HUES48 (cell line): Measurements from ENCODE around the gene LRSAM1.

Experiments used
- H3K27ac ChIP-seq: one replicate; pipeline ENCODE4 v1.7.0; 2013; ENCODE audit warnings: low read depth, low read length, inconsistent platforms
- H3K27me3 ChIP-seq: 2 replicates; pipeline ENCODE4 v1.6.1; 2013; ENCODE audit warnings: mild to moderate bottlenecking, low read length; ENCODE audit not compliant: control insufficient read depth, insufficient read depth
- H3K36me3 ChIP-seq: 2 replicates; pipeline ENCODE4 v1.6.1; 2013; ENCODE audit warnings: low read length; ENCODE audit not compliant: control insufficient read depth, insufficient read depth
- H3K4me1 ChIP-seq: 2 replicates; pipeline ENCODE4 v1.6.1; 2013; ENCODE audit warnings: mild to moderate bottlenecking, low read length; ENCODE audit not compliant: control insufficient read depth, insufficient read depth
- H3K4me3 ChIP-seq: 2 replicates; pipeline ENCODE4 v1.5.1; 2013; ENCODE audit warnings: mild to moderate bottlenecking, low read depth, low read length
- H3K9ac ChIP-seq: 2 replicates; pipeline ENCODE4 v1.6.1; 2013; ENCODE audit warnings: mild to moderate bottlenecking, low read depth, low read length, moderate library complexity
- H3K9me3 ChIP-seq: 2 replicates; pipeline ENCODE4 v1.6.1; 2013; ENCODE audit warnings: low read length; ENCODE audit not compliant: control insufficient read depth, insufficient read depth

Gene LRSAM1

DNA sequence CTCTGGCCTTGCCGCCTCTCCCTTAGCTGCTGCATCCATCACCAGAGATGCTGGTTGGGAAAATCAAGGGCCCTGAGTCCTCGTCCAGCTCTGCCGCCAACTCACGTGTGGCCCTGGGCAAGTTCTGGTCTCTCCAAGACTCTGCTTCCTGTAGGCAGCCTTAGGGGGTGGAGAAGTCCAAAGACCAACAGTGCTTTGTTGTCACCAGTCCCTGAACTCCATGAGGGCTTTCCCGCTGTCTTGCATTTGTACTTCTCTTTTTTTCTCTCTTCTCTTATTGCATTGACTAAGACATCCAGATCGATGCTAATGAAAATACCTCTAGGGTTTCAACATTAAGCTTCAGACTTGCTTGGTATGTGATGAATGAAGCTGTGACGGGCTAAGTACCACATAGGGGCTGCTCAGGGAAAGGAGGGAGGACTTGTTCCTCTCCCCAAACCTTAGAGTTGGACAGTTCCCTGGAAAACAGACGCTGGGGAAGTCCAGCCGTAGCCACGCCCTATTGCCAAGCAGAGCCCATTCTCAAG is 97.1 kb downstream of the LRSAM1 start:
- Histone ChIP-seq H3K36me3 (no peaks in the 10 kb centered on the region), H3K9me3 (no peaks in the 10 kb centered on the region), H3K4me3 (no peak overlapping the region), H3K4me1 (no peaks in the 10 kb centered on the region), H3K27ac (no peak overlapping the region), H3K9ac (no peak overlapping the region), H3K27me3 (no peaks in the 10 kb centered on the region)

GRCh38 chr9:127549218-127549617 is 97.9 kb downstream of the LRSAM1 start:
- no peaks in the 10 kb centered on the region for H3K9me3 ChIP-seq
- no peaks in the 10 kb centered on the region for H3K27me3 ChIP-seq
- H3K9ac ChIP-seq = no peak overlapping the region
- no peak overlapping the region for H3K27ac ChIP-seq
- H3K4me3 ChIP-seq = no peak overlapping the region
- H3K36me3 ChIP-seq = no peaks in the 10 kb centered on the region
- no peaks in the 10 kb centered on the region for H3K4me1 ChIP-seq

- Histone ChIP-seq H3K27ac (no peak overlapping the region), H3K36me3 (no peaks in the 10 kb centered on the region), H3K27me3 (no peaks in the 10 kb centered on the region), H3K4me3 (no peak overlapping the region), H3K4me1 (no peaks in the 10 kb centered on the region), H3K9ac (no peak overlapping the region), H3K9me3 (no peaks in the 10 kb centered on the region)
Observed at GRCh38 chr9:127549751-127550150, 98.4 kb downstream of the LRSAM1 start.

GRCh38 chr9:127550282-127550681 is 99.0 kb downstream of the LRSAM1 start:
- H3K4me1 ChIP-seq = no peaks in the 10 kb centered on the region
- no peaks in the 10 kb centered on the region for H3K36me3 ChIP-seq
- H3K9me3 ChIP-seq = no peaks in the 10 kb centered on the region
- no peak overlapping the region for H3K9ac ChIP-seq
- no peak overlapping the region for H3K4me3 ChIP-seq
- H3K27ac ChIP-seq = no peak overlapping the region
- no peaks in the 10 kb centered on the region for H3K27me3 ChIP-seq

DNA sequence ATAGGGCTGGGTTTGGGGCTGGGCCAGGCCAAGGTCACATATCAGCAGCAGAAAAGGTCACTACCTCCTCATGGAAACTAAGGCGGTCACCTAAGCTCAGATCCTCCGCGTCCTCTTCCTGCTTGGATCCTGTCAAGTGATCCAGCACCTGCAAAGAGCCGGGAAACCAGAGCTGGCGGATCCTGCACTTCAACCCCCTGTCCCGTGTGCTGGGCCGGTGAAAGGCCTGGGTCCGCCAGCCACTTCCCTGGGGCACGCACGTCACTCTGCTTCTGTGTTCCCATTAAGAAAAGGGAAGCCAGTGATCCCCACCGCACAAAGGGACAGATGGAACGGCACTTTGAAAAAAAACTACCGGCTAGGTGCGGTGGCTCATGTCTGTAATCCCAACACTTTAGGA is 99.4 kb downstream of the LRSAM1 start:
- Histone ChIP-seq H3K4me3 (no peak overlapping the region), H3K27ac (no peak overlapping the region), H3K9me3 (no peaks in the 10 kb centered on the region), H3K4me1 (peaks cover under 1% of the 10 kb centered on the region; the same call in 1 of the 2 replicates), H3K9ac (no peak overlapping the region), H3K27me3 (no peaks in the 10 kb centered on the region), H3K36me3 (no peaks in the 10 kb centered on the region)
